ENCODE results near the gene PGBD1. TPM values are rescaled to one million over a fixed set of nuclear protein-coding genes. Genes with fewer than 3 reads are reported as not detected.
"Not testable (repeated sequence)": the region's sequence is repeated elsewhere in the genome, so short reads cannot be mapped to it uniquely, and the experiment has no call there.

PGBD1 gene
- total and polyA plus RNA-seq, 4 experiments from 2014 or later: 0.08 to 1.4 (median 0.68) TPM

DNA sequence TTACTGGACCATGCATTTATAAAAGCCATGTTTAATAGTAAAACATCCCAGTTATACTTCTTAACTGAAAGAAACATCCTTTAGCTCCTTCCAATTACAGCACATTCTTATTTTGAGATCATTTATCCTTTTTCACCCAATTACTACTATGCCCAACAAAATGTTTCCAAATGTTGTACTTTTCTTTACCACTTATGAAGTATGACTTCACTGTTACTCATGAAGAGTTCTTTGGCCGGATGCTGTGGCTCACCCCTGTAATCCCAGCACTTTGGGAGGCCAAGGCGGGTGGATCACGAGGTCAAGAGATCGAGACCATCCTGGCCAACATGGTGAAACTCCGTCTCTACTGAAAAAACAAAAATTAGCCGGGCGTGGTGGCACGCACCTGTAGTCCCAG lies 36.5 kb downstream of the PGBD1 start:
- H3K27me3 ChIP-seq (ENCODE audit: insufficient read depth, low read length); H3K9me3 Mint-ChIP-seq; H3K27ac ChIP-seq (ENCODE audit: low read depth, low read length); H3K4me3 Mint-ChIP-seq; H3K36me3 Mint-ChIP-seq; H3K36me3 ChIP-seq (ENCODE audit: insufficient read depth, low read length); H3K4me1 Mint-ChIP-seq; H3K9me3 ChIP-seq (ENCODE audit: control insufficient read depth in 1 of 2, low read length in 2 of 2); H3K27ac Mint-ChIP-seq; DNase-seq; CTCF ChIA-PET (ENCODE audit: partially characterized antibody); POLR2A ChIA-PET (ENCODE audit: partially characterized antibody); H3K4me3 ChIP-seq (ENCODE audit: low read length in 2 of 2); H3K4me1 ChIP-seq (ENCODE audit: insufficient read depth, low read length); intact Hi-C loops (cut with micrococcal nuclease): not testable (repeated sequence)
- H3K27me3 Mint-ChIP-seq: peaks cover 14 to 19% of the 10 kb centered on the region in 2 donors

DNA sequence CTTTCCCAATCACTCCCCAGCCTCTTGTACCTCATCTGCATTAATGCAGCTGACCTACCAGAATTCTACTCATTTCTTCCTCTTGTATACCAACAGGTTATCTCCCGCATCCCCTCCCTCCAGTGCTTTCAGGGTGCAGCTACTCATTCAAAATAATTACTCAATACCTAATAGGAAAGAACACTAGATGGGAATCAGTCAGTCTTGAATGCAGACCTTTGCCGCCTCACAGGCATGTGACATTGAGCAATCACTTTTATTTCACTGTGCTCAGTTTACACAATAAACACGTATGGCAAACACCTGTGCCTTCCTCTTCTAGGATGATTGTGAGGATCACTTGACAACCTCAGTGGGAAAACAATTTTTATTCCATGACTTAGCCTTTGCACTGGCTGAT lies 41.3 kb downstream of the PGBD1 start:
- Mint-ChIP-seq H3K27me3 (peaks cover 5 to 10% of the 10 kb centered on the region in 2 donors), H3K27ac (no peak overlapping the region), H3K4me1 (no peaks in the 10 kb centered on the region), H3K9me3 (peaks cover 5 to 31% (median 20%) of the 10 kb centered on the region in 8 donors), H3K36me3 (peaks cover 13 to 15% of the 10 kb centered on the region in 2 donors), H3K4me3 (no peak overlapping the region)
- H3K36me3 ChIP-seq (ENCODE audit: insufficient read depth, low read length): no peaks in the 10 kb centered on the region
- intact Hi-C loops (cut with micrococcal nuclease): no loop called here
- CTCF ChIA-PET (ENCODE audit: partially characterized antibody): no interaction called here
- H3K27me3 ChIP-seq (ENCODE audit: insufficient read depth, low read length): no peaks in the 10 kb centered on the region
- peaks cover 0 to 6% of the 10 kb centered on the region in 2 donors for H3K9me3 ChIP-seq (ENCODE audit: control insufficient read depth in 1 of 2, low read length in 2 of 2)
- H3K4me3 ChIP-seq (ENCODE audit: low read length in 2 of 2): no peak overlapping the region
- H3K27ac ChIP-seq (ENCODE audit: low read depth, low read length): no peak overlapping the region
- no peaks in the 10 kb centered on the region for H3K4me1 ChIP-seq (ENCODE audit: insufficient read depth, low read length)
- POLR2A ChIA-PET (ENCODE audit: partially characterized antibody): no interaction called here
- no peak for DNase-seq

DNA sequence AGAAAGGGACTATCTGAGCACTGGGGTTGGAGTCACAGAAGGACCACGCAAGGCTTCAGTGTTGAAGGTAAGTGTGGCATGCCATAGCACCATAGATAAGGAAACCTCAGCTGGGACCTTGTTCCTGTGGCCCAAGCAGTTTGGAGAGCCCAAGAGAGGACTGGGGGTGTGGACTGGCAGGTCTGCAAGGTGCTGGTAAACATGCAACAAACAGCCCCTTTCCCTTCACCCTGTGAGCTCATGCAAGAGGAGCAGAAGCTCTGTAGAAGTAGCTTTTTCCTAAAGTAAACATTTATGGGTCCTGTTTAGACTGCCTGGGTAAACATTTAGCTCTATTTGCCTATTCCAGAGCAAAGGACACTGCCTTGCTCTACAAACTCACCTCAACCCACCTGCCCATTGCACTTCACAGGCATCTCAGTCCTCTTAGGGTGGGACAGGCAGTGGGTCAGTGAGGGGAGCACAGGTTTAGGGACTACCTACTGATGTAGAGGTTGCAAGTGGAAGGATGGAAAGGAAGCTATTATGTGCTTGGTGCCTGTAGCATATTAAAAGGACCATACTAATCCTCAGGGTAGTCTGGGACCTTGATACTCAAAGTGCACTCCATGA lies 42.5 kb downstream of the PGBD1 start:
- no peak overlapping the region for H3K4me3 Mint-ChIP-seq
- H3K4me1 ChIP-seq (ENCODE audit: insufficient read depth, low read length): no peaks in the 10 kb centered on the region

DNA sequence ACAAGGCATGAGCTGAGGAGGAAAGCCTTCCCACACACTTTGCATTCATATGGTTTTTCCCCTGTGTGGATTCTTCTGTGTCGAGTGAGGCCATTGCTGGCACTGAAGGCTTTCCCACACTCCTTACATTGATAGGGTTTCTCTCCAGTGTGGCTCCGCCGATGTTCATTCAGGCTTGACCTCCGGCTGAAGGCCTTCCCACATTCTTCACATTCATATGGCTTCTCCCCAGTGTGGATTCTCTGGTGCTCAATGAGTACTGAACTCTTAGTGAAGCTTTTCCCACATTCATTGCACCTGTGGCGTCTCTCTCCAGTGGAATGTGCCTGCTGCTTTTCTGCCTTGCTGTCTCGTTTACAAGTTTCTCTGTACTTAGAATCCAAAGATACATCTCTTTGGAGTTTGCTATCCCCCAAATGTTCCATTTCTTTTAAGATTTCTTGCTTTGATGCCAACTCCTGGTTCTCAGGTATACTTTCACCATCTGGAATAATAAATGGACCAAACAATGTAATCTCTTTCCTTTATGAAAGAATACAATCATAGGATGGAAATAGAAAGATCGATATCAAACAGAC lies 45.1 kb downstream of the PGBD1 start:
- peaks cover 0 to 6% of the 10 kb centered on the region in 2 donors for H3K9me3 ChIP-seq (ENCODE audit: control insufficient read depth in 1 of 2, low read length in 2 of 2)
- H3K27me3 Mint-ChIP-seq: peaks cover 3 to 5% of the 10 kb centered on the region in 2 donors
- ChIA-PET CTCF (ENCODE audit: partially characterized antibody) (no interaction called here), POLR2A (ENCODE audit: partially characterized antibody) (no interaction called here)
- H3K27me3 ChIP-seq (ENCODE audit: insufficient read depth, low read length): no peaks in the 10 kb centered on the region
- H3K36me3 ChIP-seq (ENCODE audit: insufficient read depth, low read length): no peaks in the 10 kb centered on the region
- DNase-seq: no peak
- peaks cover 5 to 43% (median 33%) of the 10 kb centered on the region in 8 donors for H3K9me3 Mint-ChIP-seq
- intact Hi-C loops (cut with micrococcal nuclease): no loop called here
- no peaks in the 10 kb centered on the region for H3K4me1 Mint-ChIP-seq
- H3K4me3 Mint-ChIP-seq: peak overlapping the region in 1 of 8 donors; percentile 1
- H3K36me3 Mint-ChIP-seq: peaks cover 20 to 24% of the 10 kb centered on the region in 2 donors
- H3K4me1 ChIP-seq (ENCODE audit: insufficient read depth, low read length): no peaks in the 10 kb centered on the region
- H3K27ac Mint-ChIP-seq: peak overlapping the region in 1 of 7 donors; percentile 22
- no peak overlapping the region for H3K4me3 ChIP-seq (ENCODE audit: low read length in 2 of 2)
- H3K27ac ChIP-seq (ENCODE audit: low read depth, low read length): no peak overlapping the region

More for the DNA sequence above, 42.5 kb downstream of the PGBD1 start:
- Histone ChIP-seq H3K9me3 (ENCODE audit: control insufficient read depth in 1 of 2, low read length in 2 of 2) (peaks cover 0 to 6% of the 10 kb centered on the region in 2 donors), H3K36me3 (ENCODE audit: insufficient read depth, low read length) (no peaks in the 10 kb centered on the region), H3K27me3 (ENCODE audit: insufficient read depth, low read length) (no peaks in the 10 kb centered on the region), H3K4me3 (ENCODE audit: low read length in 2 of 2) (no peak overlapping the region), H3K27ac (ENCODE audit: low read depth, low read length) (no peak overlapping the region)
- no peaks in the 10 kb centered on the region for H3K4me1 Mint-ChIP-seq
- no peak for DNase-seq
- peaks cover 19% of the 10 kb centered on the region in 2 donors for H3K36me3 Mint-ChIP-seq
- ChIA-PET POLR2A (ENCODE audit: partially characterized antibody) (no interaction called here), CTCF (ENCODE audit: partially characterized antibody) (interaction anchor here (2.1 kb wide), 1 partner anchor 10 kb away, joined by 5 read pairs; no protein-coding TSS in a partner anchor)
- no peak overlapping the region for H3K27ac Mint-ChIP-seq
- peaks cover 3 to 8% of the 10 kb centered on the region in 2 donors for H3K27me3 Mint-ChIP-seq
- H3K9me3 Mint-ChIP-seq: peaks cover 5 to 41% (median 31%) of the 10 kb centered on the region in 8 donors
- intact Hi-C loops (cut with micrococcal nuclease): no loop called here

GRCh38 chr6:28330041-28330440 lies 48.7 kb downstream of the PGBD1 start:
- Mint-ChIP-seq H3K4me1 (peaks cover 0 to 4% (median 3%) of the 10 kb centered on the region in 4 donors), H3K4me3 (no peak overlapping the region), H3K27me3 (no peaks in the 10 kb centered on the region), H3K36me3 (peaks cover 20 to 24% of the 10 kb centered on the region in 2 donors), H3K9me3 (peaks cover 5 to 38% (median 29%) of the 10 kb centered on the region in 8 donors), H3K27ac (no peak overlapping the region)
- H3K9me3 ChIP-seq (ENCODE audit: control insufficient read depth in 1 of 2, low read length in 2 of 2): peaks cover 0 to 6% of the 10 kb centered on the region in 2 donors
- DNase-seq: no peak
- CTCF ChIA-PET (ENCODE audit: partially characterized antibody): no interaction called here
- no peak overlapping the region for H3K4me3 ChIP-seq (ENCODE audit: low read length in 2 of 2)
- no peak overlapping the region for H3K27ac ChIP-seq (ENCODE audit: low read depth, low read length)
- H3K27me3 ChIP-seq (ENCODE audit: insufficient read depth, low read length): no peaks in the 10 kb centered on the region
- peaks cover 2% of the 10 kb centered on the region for H3K4me1 ChIP-seq (ENCODE audit: insufficient read depth, low read length)
- POLR2A ChIA-PET (ENCODE audit: partially characterized antibody): no interaction called here
- intact Hi-C loops (cut with micrococcal nuclease): no loop called here
- no peaks in the 10 kb centered on the region for H3K36me3 ChIP-seq (ENCODE audit: insufficient read depth, low read length)

GRCh38 chr6:28333047-28333446 lies 51.7 kb downstream of the PGBD1 start:
- no peak for DNase-seq
- H3K4me1 ChIP-seq (ENCODE audit: insufficient read depth, low read length): peaks cover 17% of the 10 kb centered on the region
- H3K9me3 ChIP-seq (ENCODE audit: control insufficient read depth in 1 of 2, low read length in 2 of 2): no peaks in the 10 kb centered on the region
- H3K4me3 Mint-ChIP-seq: no peak overlapping the region
- peaks cover 0 to 4% (median 3%) of the 10 kb centered on the region in 4 donors for H3K4me1 Mint-ChIP-seq
- H3K4me3 ChIP-seq (ENCODE audit: low read length in 2 of 2): no peak overlapping the region
- H3K9me3 Mint-ChIP-seq: peaks cover 0 to 14% (median 9%) of the 10 kb centered on the region in 8 donors
- CTCF ChIA-PET (ENCODE audit: partially characterized antibody): no interaction called here
- no peaks in the 10 kb centered on the region for H3K27me3 ChIP-seq (ENCODE audit: insufficient read depth, low read length)
- peaks cover 3 to 6% of the 10 kb centered on the region in 2 donors for H3K36me3 Mint-ChIP-seq
- no peak overlapping the region for H3K27ac ChIP-seq (ENCODE audit: low read depth, low read length)
- H3K36me3 ChIP-seq (ENCODE audit: insufficient read depth, low read length): no peaks in the 10 kb centered on the region
- intact Hi-C loops (cut with micrococcal nuclease): no loop called here
- no peaks in the 10 kb centered on the region for H3K27me3 Mint-ChIP-seq
- POLR2A ChIA-PET (ENCODE audit: partially characterized antibody): no interaction called here
- no peak overlapping the region for H3K27ac Mint-ChIP-seq

DNA sequence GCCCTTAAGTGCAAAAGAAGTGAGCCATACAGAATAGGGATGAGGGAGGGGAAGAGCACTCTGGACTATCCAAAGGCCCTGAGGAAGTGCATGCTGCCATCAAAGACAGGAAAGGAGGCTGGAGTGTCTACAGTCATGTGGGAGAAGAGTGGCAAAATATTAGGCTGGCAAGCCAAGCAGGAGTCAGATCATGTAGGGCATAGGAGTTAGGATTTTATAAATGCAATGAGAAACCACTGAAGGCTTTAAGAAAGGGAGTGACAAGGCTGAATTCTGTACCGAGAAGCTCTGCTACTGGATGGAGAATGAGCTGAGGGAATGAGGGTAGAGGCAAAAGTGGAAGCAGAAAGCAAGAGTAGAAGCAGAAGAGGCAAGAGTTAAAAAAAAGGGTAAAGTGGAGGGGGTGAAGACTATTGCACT lies 52.2 kb downstream of the PGBD1 start:
- no peaks in the 10 kb centered on the region for H3K27me3 Mint-ChIP-seq
- no peak overlapping the region for H3K4me3 ChIP-seq (ENCODE audit: low read length in 2 of 2)
- H3K9me3 ChIP-seq (ENCODE audit: control insufficient read depth in 1 of 2, low read length in 2 of 2): no peaks in the 10 kb centered on the region
- H3K36me3 Mint-ChIP-seq: peaks cover 3 to 6% of the 10 kb centered on the region in 2 donors
- peak overlapping the region in 5 of 7 donors; percentile 11 to 86 (median 32) for H3K27ac Mint-ChIP-seq
- ChIA-PET CTCF (ENCODE audit: partially characterized antibody) (interaction anchor here (1.1 to 3.5 kb wide), 2 partner anchors 9 to 22 kb away, joined by 5 to 20 read pairs; no protein-coding TSS in a partner anchor), POLR2A (ENCODE audit: partially characterized antibody) (no interaction called here)
- peaks cover 0 to 11% (median 6%) of the 10 kb centered on the region in 8 donors for H3K9me3 Mint-ChIP-seq
- H3K27me3 ChIP-seq (ENCODE audit: insufficient read depth, low read length): no peaks in the 10 kb centered on the region
- peaks cover 17% of the 10 kb centered on the region for H3K4me1 ChIP-seq (ENCODE audit: insufficient read depth, low read length)
- H3K4me3 Mint-ChIP-seq: peak overlapping the region in 2 of 8 donors; percentile 5 to 14
- intact Hi-C loops (cut with micrococcal nuclease): no loop called here
- H3K4me1 Mint-ChIP-seq: peaks cover 0 to 4% (median 3%) of the 10 kb centered on the region in 4 donors
- H3K27ac ChIP-seq (ENCODE audit: low read depth, low read length): no peak overlapping the region
- DNase-seq: no peak
- H3K36me3 ChIP-seq (ENCODE audit: insufficient read depth, low read length): no peaks in the 10 kb centered on the region

Data from CD4-positive, alpha-beta memory T cell (primary cell).